HG03175 (cell line): ENCODE measurements around the gene AHCTF1.

Source experiments
- ATAC-seq: cut with Tn5 transposase; IDR thresholded peaks from one replicate; pipeline ENCODE4 v1.9.1; 2021; ENCODE audit warnings: mild to moderate bottlenecking, moderate library complexity; ENCODE audit not compliant: unreplicated experiment

AHCTF1 gene

GRCh38 chr1:246931549-246932365 lies at the start of gene AHCTF1:
AHCTF1 (minus strand) TSS chr1:246931948; CDS start chr1:246918370, 13,578 bp downstream.
- ATAC-seq = peak; percentile 89

GRCh38 chr1:246978785-246979184 lies 47.0 kb upstream of the AHCTF1 start:
- no peak for ATAC-seq

GRCh38 chr1:246978281-246978680 lies 46.5 kb upstream of the AHCTF1 start:
- no peak for ATAC-seq

- no peak for ATAC-seq
Observed at GRCh38 chr1:246971969-246972368, 40.2 kb upstream of the AHCTF1 start.

- peak; percentile 56 for ATAC-seq
Observed at GRCh38 chr1:246971090-246971721, 39.5 kb upstream of the AHCTF1 start.

- no peak for ATAC-seq
Observed at GRCh38 chr1:246969621-246970020, 37.9 kb upstream of the AHCTF1 start.

- no peak for ATAC-seq
Observed at GRCh38 chr1:246966502-246966901, 34.8 kb upstream of the AHCTF1 start.

GRCh38 chr1:246959944-246960693 lies 28.4 kb upstream of the AHCTF1 start:
- peak; percentile 70 for ATAC-seq

GRCh38 chr1:246954126-246954525 lies 22.4 kb upstream of the AHCTF1 start:
- no peak for ATAC-seq

GRCh38 chr1:246951413-246951812 lies 19.7 kb upstream of the AHCTF1 start:
- no peak for ATAC-seq

GRCh38 chr1:246949956-246950355 lies 18.2 kb upstream of the AHCTF1 start:
- no peak for ATAC-seq

GRCh38 chr1:246947255-246947654 lies 15.5 kb upstream of the AHCTF1 start:
- ATAC-seq = no peak

GRCh38 chr1:246946366-246946765 lies 14.6 kb upstream of the AHCTF1 start:
- ATAC-seq = no peak

GRCh38 chr1:246934765-246935164 lies 3.0 kb upstream of the AHCTF1 start:
- no peak for ATAC-seq

GRCh38 chr1:246933893-246934292 lies 2.1 kb upstream of the AHCTF1 start:
- no peak for ATAC-seq

- no peak for ATAC-seq
Observed at GRCh38 chr1:246932366-246932700, 585 bp upstream of the AHCTF1 start.

- ATAC-seq = peak; percentile 34
Observed at GRCh38 chr1:246930830-246931548, 759 bp downstream of the AHCTF1 start.

- ATAC-seq = no peak
Observed at GRCh38 chr1:246925997-246926626, 5.6 kb downstream of the AHCTF1 start.

GRCh38 chr1:246923900-246924299 lies 7.8 kb downstream of the AHCTF1 start:
- ATAC-seq = no peak

GRCh38 chr1:246923482-246923881 lies 8.3 kb downstream of the AHCTF1 start:
- ATAC-seq = no peak

- no peak for ATAC-seq
Observed at GRCh38 chr1:246921481-246921880, 10.3 kb downstream of the AHCTF1 start.
